ENCODE results near the gene ZNF408.

The ZNF408 gene

DNA sequence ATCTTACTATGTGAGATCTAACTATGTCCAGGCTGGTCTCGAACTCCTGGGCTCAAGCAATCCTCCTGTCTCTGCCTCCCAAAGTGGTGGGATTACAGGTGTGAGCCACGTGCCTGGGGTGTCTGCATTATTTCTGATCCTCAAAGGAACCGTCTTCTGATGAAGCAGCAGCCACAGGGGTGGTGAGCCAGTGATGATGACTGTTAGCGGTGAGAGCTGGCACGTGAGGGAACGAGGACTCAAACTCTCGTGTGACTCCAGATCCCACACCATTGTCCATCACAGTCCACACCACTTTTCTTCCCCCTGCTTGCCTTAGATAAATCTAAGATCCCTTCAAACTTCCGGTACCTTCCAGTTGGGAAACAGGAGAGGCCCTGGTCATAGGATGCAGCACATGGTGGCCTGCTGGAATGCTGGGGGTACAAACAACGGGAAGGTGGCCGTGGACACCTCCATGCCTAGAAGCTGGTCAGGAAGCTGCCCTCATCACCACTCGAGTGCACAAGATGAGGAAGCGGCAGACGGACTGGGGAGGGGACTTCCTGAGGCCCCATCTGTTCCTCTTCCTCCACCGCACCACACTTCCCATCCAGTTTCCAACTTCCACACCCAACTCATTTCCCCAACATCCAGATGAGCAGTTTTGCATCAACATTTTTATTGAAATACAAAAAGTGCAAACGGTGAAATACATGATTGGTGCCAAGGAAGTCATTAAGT, 24.2 kb upstream of the ZNF408 start:
- H3K27ac ChIP-seq = peak overlapping the region; percentile 83
- no peak for TF ChIP-seq ZFX (IDR thresholded peaks at IDR 0.05; ENCODE audit: borderline replicate concordance)
- TF ChIP-seq, protein P1, sequence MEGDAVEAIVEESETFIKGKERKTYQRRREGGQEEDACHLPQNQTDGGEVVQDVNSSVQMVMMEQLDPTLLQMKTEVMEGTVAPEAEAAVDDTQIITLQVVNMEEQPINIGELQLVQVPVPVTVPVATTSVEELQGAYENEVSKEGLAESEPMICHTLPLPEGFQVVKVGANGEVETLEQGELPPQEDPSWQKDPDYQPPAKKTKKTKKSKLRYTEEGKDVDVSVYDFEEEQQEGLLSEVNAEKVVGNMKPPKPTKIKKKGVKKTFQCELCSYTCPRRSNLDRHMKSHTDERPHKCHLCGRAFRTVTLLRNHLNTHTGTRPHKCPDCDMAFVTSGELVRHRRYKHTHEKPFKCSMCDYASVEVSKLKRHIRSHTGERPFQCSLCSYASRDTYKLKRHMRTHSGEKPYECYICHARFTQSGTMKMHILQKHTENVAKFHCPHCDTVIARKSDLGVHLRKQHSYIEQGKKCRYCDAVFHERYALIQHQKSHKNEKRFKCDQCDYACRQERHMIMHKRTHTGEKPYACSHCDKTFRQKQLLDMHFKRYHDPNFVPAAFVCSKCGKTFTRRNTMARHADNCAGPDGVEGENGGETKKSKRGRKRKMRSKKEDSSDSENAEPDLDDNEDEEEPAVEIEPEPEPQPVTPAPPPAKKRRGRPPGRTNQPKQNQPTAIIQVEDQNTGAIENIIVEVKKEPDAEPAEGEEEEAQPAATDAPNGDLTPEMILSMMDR (IDR thresholded peaks at IDR 0.05) = no peak

DNA sequence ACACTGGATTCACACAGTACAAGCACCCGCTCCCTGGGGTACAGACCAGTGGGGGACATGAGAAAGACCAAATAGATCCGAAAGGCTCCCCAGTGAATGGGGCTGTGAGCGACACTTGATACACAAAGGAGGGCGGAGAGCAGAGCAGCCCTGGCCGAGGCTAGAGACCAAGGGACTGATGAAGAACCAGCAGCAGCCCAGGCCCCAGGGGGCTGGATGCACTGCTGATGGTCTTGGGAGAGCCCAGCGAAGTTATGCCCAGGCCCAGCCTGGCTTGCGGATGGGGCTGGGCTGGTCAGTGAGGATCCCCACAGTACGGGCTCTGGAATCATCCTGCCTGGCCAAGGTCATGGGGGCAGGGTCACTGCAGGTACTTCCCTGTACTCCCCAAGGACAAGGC, 23.7 kb upstream of the ZNF408 start:
- peak overlapping the region; percentile 83; the same call in 1 of the 2 replicates for H3K27ac ChIP-seq
- TF ChIP-seq ZFX (IDR thresholded peaks at IDR 0.05; ENCODE audit: borderline replicate concordance) = no peak
- TF ChIP-seq, protein P1 (IDR thresholded peaks at IDR 0.05) = no peak

DNA sequence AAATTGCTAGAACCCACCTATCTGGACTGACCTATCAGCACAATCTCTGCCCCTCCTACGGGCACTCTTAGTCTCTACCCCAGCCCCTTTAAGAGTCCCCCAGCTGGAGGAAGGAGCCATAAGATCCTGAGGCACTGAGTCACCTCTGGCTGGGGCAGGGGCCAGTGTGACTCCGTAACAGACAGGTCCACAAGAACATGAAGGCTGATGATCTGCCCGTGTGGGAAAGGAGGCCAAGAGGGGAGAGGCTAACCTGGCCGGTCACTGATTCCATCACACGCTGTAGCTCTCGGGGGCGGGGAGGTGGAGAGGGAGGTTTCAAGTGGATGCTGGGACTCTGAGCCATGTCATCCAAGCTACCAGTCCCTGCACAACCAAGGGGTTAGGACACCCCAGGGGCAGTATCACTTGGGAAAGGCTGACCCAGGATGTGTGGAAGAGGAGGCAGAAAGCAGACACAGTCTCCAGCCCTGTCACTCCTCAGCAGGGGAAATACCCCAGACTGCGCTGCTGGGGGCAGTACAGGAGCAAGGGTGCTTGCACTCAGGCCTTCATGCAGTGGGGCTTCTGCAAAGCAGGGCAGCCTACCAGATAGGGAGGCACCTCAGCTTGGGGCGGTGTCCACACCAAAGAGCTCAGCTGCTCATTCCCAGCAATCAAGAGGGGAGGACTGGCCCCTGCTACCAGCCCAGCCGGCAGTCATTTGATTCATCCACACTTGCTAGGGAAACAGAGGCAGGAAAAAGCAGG, 22.7 kb upstream of the ZNF408 start:
- H3K27ac ChIP-seq = no peak overlapping the region
- no peak for TF ChIP-seq ZFX (IDR thresholded peaks at IDR 0.05; ENCODE audit: borderline replicate concordance)
- TF ChIP-seq, protein P1 (IDR thresholded peaks at IDR 0.05) = no peak

DNA sequence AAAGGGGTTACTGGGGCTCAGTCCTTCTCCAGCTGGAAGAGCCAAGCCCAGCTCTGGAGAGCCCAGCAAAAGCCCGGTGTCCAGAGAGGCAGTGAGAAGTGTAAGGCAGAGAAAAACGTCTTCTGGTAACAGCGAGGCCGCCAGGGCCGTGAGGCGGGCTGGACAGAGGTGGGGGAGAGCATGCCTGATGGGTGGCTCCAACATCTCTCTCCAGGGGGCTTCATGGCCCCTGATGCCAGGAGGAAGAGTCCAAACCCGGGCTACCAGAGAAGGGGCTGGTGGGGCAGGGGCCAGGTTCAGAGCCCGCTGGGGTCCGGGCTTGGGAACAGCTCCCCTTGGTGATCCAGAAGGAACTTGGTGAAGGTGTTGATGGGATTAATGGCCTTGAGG, 22.1 kb upstream of the ZNF408 start:
- H3K27ac ChIP-seq = no peak overlapping the region

DNA sequence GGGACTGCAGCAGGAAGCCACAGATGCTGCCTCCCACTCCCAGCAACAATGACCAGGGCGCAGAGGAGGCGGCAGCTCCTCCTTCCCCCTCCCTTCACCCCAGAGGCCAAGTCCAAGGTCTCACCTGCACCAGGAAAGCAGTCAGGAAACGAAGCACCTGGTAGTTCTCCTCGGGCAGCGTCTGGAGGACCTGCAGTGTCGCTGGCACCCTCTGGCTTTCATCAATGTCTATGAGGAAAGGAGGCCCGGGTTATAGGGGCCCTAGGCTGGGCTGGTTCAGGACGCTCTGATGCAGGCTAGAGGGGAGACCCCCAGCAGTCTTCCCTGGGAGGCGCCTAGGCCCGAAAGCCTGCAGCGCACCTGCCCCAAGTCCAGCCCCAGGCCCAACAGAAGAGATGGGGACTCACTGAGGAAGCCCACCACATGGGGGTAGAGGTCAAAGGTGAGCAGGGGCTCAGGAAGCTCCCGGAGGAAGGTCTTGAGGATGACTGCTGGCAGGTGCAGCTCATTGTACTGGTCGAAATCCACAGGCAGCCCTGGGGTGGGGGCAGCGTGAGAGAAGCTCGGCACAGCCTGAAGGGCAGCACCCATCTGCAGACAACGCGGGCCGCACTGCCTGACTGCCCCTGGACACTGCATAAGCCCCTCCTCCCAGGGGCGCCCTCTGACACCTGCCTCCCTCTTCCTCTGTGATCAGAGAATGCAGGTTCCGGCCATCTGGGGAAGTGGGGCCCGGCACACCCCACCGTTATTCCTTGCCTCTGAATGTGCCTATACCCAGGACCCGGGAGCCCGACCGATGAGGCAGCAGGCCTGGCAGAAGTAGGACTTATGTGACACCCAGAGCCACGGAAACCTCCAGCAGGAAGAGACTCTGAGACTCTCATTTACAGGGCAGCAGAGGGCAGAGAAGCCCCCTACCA, 21.3 kb upstream of the ZNF408 start:
- H3K27ac ChIP-seq = no peak overlapping the region
- TF ChIP-seq ZFX (IDR thresholded peaks at IDR 0.05; ENCODE audit: borderline replicate concordance) = no peak
- TF ChIP-seq, protein P1 (IDR thresholded peaks at IDR 0.05) = no peak

More for the DNA sequence above, 22.1 kb upstream of the ZNF408 start:
- TF ChIP-seq, protein P1 (IDR thresholded peaks at IDR 0.05) = no peak
- no peak for TF ChIP-seq ZFX (IDR thresholded peaks at IDR 0.05; ENCODE audit: borderline replicate concordance)

DNA sequence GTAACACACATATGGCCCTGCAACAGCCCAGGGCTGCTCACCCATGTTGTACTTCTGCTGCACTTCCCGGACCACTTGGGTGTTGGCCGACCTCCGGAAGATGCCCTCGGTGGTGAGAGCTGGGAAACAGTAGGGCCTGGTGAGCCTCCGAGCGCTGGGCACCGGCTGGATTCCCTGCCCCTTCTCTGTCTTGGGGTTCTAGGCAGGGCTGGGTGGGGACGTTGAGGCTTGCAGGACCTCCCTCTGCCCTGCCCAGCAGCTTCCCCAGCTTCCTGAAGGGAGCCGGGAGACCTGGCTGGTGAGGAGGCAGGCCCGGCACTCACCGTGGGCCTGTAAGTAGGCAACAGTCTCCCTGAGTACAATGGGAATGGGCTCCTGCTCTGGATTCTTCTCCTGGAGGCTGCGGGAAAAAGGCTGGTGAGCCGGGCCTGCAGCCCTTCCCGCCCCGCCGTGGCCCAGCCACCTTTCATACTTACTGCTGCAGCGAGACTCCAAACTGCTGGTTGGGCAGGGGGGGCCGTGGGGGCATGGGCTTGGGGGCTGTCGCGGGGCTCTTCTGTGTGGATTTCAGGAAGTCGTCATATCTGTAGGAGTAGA, 20.6 kb upstream of the ZNF408 start:
- no peak overlapping the region for H3K27ac ChIP-seq
- TF ChIP-seq, protein P1 (IDR thresholded peaks at IDR 0.05) = no peak
- TF ChIP-seq ZFX (IDR thresholded peaks at IDR 0.05; ENCODE audit: borderline replicate concordance) = no peak

All from 22Rv1 (cell line).